Colonic mucosa (tissue), 4 donors: Measurements from ENCODE around the gene PCNX3. TPM values are rescaled to one million over a fixed set of nuclear protein-coding genes. Genes with fewer than 3 reads are reported as not detected.

Experiments used
- DNase-seq: peaks from one replicate; pipeline ENCODE4 v3.0.0-alpha.2; 2020
- H3K27ac ChIP-seq: fragments of 200-600 bp; one replicate; pipeline ENCODE4 v1.8.0; 2021
- H3K27me3 ChIP-seq: fragments of 200-600 bp; one replicate; pipeline ENCODE4 v1.8.0; 2021
- H3K36me3 ChIP-seq: fragments of 200-600 bp; one replicate; pipeline ENCODE4 v1.8.0; 2021
- H3K4me1 ChIP-seq: fragments of 200-600 bp; one replicate; pipeline ENCODE4 v1.8.0; 2021; ENCODE audit warnings: mild to moderate bottlenecking
- H3K4me3 ChIP-seq: fragments of 200-600 bp; one replicate; pipeline ENCODE4 v1.8.0; 2021
- H3K9ac ChIP-seq, 2 donors: one replicate each; pipeline ENCODE4 v1.7.0; 2013; ENCODE audit warnings: control low read depth in 2 of 2, low read depth in 2 of 2, low read length in 2 of 2
- H3K9me3 ChIP-seq: fragments of 200-600 bp; one replicate; pipeline ENCODE4 v1.8.0; 2021
- CTCF ChIP-seq: fragments of 200-600 bp; IDR thresholded peaks from one replicate; pipeline ENCODE4 v1.8.0; 2022; ENCODE audit warnings: antibody characterized with exemption, mild to moderate bottlenecking
- intact Hi-C: fragments of 100-400 bp; cut with DNase I; formaldehyde crosslinking; loops from one replicate; pipeline ENCODE4 v1.14.1; 2022
- total RNA-seq, 2 donors: library from RNA; stranded (reverse); fragmentation: NEBNext Ultra II Directional in 1 of 2; extraction: Animal tissue kit (Norgen Biotek cat#: 25700) in 1 of 2; gene quantifications; one replicate each; pipeline ENCODE4 v1.2.1, GENCODE V29; 2021
- donor health status: healthy.
- donor health status: DM: no; HTN: no; CAD: no.
- donor health status: DM: no; HTN: no; CAD: no.

The PCNX3 gene
- total RNA-seq, 2 donors from 2014 or later = 41.5 to 72.4 TPM

GRCh38 chr11:65578667-65579066 is 36.9 kb upstream of the PCNX3 start:
- no peak overlapping the region for H3K27ac ChIP-seq
- H3K4me1 ChIP-seq = peaks cover 29% of the 10 kb centered on the region
- TF ChIP-seq CTCF = no peak
- no peaks in the 10 kb centered on the region for H3K9me3 ChIP-seq
- intact Hi-C loops = no loop called here
- peaks cover 19% of the 10 kb centered on the region for H3K36me3 ChIP-seq
- no peak overlapping the region for H3K4me3 ChIP-seq
- no peaks in the 10 kb centered on the region for H3K27me3 ChIP-seq
- peak overlapping the region in 1 of 2 donors; percentile 28 for H3K9ac ChIP-seq
- DNase-seq = no peak

DNA sequence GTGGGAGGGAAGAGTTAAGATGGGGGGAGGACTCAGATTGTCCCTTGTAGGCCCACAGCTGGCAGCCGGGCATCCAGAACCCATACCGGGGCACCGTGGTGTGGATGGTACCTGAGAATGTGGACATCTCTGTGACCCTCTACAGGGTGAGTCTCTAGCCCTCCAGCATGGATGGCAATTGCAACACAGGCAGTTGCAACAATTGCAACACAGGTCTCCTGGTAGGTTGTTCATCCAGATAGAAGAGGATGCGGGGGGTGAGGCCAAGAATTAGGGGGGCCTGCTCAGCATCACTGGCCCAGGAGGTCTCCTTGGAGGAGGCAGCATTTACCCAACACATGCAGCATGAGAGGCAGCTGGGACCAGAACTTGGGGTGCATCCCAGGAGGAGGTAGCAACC is 36.3 kb upstream of the PCNX3 start:
- no peak overlapping the region for H3K9ac ChIP-seq
- no peaks in the 10 kb centered on the region for H3K27me3 ChIP-seq
- peaks cover 19% of the 10 kb centered on the region for H3K36me3 ChIP-seq
- no peak for DNase-seq
- no peak overlapping the region for H3K27ac ChIP-seq
- H3K9me3 ChIP-seq = no peaks in the 10 kb centered on the region
- no peak overlapping the region for H3K4me3 ChIP-seq
- no peak for TF ChIP-seq CTCF
- intact Hi-C loops = no loop called here
- peaks cover 27% of the 10 kb centered on the region for H3K4me1 ChIP-seq

- no peak for TF ChIP-seq CTCF
- Histone ChIP-seq H3K4me3 (no peak overlapping the region), H3K9me3 (no peaks in the 10 kb centered on the region), H3K4me1 (peaks cover 23% of the 10 kb centered on the region), H3K36me3 (peaks cover 19% of the 10 kb centered on the region), H3K27me3 (no peaks in the 10 kb centered on the region), H3K27ac (no peak overlapping the region), H3K9ac (no peak overlapping the region)
- DNase-seq = no peak
- intact Hi-C loops = no loop called here
Observed at GRCh38 chr11:65580031-65580692, 35.4 kb upstream of the PCNX3 start.

GRCh38 chr11:65580756-65581155 is 34.8 kb upstream of the PCNX3 start:
- intact Hi-C loops = no loop called here
- DNase-seq = no peak
- Histone ChIP-seq H3K36me3 (peaks cover 19% of the 10 kb centered on the region), H3K9me3 (no peaks in the 10 kb centered on the region), H3K27me3 (no peaks in the 10 kb centered on the region), H3K9ac (no peak overlapping the region), H3K4me3 (no peak overlapping the region), H3K27ac (no peak overlapping the region), H3K4me1 (peaks cover 20% of the 10 kb centered on the region)
- no peak for TF ChIP-seq CTCF

DNA sequence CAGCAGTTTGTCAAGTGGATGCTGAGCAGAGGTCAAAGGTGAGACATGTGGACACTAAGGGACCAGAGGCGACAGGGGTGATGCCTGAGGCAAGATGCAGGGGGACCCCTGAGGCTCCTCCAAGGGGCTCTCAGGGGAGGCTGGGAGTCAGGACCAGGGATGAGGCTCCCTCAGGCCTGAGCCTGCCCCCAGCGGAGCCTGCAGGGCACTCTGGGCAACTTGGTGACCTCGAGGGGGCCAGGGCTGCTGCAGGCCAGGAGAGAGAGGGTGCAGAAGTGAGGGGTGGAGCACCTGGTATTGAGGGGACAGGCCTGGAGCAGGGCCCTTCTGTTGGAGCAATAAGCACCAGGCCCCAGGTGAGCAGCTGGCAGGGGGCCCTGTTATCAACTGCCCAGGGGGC is 33.6 kb upstream of the PCNX3 start:
- Histone ChIP-seq H3K4me3 (no peak overlapping the region), H3K9ac (no peak overlapping the region), H3K27ac (no peak overlapping the region), H3K27me3 (no peaks in the 10 kb centered on the region), H3K9me3 (no peaks in the 10 kb centered on the region), H3K4me1 (peaks cover 18% of the 10 kb centered on the region), H3K36me3 (peaks cover 19% of the 10 kb centered on the region)
- intact Hi-C loops = no loop called here
- no peak for TF ChIP-seq CTCF
- DNase-seq = no peak
